HG02798 (cell line): ENCODE measurements around the gene SPTBN1.
"Not testable (repeated sequence)": the region's sequence is repeated elsewhere in the genome, so short reads cannot be mapped to it uniquely, and the experiment has no call there.

Experiments used
- ATAC-seq: cut with Tn5 transposase; IDR thresholded peaks from one replicate; pipeline ENCODE4 v1.9.1; 2021; ENCODE audit warnings: mild to moderate bottlenecking; ENCODE audit not compliant: unreplicated experiment, poor library complexity

SPTBN1 gene

DNA sequence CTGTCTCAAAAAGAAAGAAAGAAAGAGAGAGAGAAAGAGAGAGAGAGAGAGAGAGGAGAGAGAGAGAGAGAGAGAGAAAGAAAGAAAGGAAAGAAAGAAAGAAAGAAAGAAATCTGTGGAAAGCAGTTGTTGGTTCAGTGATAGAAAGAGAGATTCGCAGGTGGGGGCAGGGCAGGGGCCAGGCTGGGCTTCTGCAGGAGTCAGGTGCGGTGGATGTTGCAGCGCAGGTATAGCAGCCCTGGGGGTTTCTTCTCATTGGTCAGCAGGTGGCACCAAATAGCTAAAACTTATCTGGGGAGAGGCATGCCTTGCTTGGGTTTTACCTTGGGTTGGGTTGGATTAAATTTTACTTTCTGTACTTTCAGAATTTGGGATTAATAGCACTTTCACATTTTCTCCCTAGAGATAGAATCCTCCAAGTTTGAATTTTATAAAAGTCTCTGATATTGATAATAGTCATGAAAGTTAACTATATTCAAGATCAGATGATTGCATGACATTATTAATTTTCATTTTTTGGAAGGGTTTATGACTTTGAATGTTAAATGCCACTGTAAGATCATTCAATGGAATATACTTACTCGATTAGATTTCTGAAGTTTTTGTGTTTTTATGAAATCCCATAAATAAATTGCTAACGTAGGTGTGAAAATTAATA, 66.6 kb downstream of the SPTBN1 start:
- peak; percentile 80 for ATAC-seq

DNA sequence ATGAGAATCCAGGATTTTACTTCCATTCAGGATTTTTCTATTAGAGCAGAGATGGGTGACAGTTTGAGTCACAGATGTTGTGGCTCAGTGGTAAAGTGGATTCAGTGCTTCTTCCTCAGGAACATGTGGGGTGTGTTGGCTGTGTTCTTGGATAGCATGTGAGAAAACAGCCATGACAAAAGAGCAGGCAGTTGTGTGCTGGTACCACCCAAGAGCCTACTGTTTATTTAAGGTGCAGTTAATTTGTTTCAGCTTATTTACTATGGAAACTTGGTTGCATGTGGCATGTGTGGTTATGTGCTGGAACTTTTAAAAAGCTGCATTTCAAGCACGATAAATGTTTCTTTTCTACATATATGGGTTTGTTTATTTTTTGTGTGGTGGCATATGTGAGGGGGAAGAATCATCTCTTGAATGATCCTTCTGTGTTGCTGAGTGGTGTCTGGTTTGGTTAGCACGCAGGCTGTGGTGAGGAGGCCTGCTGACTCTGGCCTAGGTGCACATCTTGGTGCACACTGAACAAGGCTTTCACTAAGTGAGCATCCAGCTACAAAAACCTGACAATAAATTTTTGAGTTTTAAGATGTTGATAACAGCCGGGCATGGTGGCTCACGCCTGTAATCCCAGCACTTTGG, 67.3 kb downstream of the SPTBN1 start:
- no peak for ATAC-seq

DNA sequence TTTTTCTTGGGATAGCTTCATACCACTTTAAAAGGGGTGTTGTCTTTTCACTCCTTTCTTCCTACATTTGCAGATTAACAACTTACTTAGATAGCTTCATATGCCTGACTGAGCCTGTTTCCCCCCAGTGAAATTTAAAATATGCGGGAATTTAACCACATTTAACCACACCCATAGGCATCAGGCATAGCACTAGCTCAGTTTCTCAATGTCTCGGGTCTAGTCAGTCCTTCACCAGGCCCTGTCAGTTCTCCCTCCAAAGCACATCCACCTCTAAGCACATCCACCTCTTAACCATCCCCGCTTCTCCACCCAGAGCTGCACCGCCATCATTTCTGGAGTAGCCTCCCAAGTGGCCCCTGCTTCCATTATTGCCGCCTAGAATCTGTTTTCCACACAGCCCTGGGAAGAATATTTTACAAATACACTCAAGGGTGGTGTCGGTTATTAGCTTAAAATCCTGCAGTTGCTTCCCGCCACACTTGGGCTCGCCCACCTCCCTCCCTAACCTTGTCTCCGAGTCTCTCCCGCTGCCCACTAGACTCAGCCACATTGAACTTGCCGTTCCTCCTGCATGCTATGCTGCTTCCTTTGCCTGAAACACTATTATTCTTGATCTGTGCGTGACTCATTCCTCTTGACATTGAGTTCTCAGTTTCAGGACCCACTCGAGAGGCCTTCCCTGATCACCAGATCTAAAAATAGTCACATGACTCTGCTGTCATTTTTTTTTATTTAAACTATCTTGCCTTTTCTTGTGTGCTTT, 68.3 kb downstream of the SPTBN1 start:
- peak; percentile 70 for ATAC-seq

GRCh38 chr2:54525321-54525720, 69.2 kb downstream of the SPTBN1 start:
- ATAC-seq = no peak

- no peak for ATAC-seq
Measured at GRCh38 chr2:54526226-54526879, 70.2 kb downstream of the SPTBN1 start.

DNA sequence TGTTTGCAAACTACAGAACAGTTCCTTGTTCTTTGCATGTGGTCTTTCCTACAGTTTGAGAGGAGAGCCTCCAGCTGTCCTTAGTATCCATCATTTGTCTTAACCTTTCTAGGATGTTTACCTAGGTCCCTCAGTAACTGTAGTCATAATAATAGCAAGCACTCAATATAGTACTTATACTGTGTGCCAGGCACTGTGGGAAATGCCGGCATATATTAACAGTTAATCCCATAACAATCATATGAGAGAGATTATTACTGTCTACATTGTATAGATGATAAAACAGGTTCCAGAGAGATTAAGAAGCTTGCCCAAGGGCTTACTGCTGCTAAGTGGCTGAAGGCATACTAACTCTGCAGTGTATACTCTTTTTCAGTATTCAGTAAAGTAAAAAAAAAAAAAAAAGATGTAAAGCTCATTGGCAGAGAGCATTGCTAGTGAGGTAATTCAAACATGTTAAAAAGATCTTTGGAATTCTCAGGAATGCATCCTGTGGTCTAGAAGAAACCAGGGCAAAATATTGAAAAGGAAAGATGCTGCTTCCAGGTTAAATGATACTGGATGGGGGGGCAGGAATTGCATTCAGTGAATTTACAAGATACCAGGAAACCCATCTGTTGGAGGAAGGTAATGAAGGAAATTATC, 72.3 kb downstream of the SPTBN1 start:
- ATAC-seq = no peak

DNA sequence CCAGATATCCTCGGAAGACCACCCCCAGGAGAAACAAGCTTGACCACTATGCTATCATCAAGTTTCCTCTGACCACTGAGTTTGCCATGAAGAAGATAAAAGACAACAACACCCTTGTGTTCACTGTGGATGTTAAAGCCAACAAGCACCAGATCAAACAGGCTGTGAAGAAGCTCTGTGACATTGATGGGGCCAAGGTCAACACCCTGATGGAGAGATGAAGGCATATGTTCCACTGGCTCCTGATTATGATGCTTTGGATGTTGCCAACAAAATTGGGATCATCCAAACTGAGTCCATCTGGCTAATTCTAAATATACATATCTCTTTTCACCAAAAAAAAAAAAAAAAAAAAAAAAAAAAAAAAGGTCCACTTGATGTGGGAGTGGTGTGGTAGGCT, 73.4 kb downstream of the SPTBN1 start:
- ATAC-seq = not testable (repeated sequence)

GRCh38 chr2:54529935-54530334, 73.8 kb downstream of the SPTBN1 start:
- ATAC-seq = peak; percentile 63

DNA sequence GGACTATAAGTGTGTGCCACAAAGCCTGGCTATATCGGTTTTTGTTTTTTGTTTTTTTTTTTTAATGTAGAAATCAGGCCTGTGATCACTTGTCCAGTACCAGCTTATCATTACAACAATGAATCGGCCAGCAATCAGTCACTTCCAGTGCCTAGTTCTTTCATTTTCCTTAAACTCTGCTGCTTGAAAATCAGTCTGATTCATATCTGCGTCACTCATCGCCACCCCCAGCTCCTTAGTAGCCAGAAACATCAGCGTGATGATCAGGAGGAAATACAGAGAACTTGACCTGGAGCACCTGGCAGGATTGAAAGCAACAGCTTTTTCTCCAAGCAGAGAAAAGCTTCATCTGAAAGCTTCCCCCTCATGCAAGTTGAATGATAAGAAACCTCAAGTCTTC, 75.4 kb downstream of the SPTBN1 start:
- no peak for ATAC-seq

DNA sequence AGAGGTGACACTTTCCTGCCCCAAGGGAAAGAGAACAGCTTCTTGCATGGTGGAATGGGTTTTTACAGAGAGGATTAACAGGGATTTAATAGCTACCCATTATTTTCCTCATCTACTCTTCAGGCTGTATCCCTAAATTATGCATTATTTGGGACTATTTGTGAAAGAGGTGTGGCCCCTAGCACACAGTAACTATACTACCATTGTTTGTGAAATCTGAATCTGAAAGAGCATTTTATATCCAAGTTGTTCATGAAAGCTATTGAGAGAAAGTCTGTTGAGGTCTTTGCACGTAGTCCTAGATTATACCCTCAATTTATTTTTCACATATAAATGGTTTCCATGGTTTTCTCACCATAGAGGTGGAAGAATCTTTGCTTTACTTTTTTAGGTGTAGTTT, 78.1 kb downstream of the SPTBN1 start:
- no peak for ATAC-seq

DNA sequence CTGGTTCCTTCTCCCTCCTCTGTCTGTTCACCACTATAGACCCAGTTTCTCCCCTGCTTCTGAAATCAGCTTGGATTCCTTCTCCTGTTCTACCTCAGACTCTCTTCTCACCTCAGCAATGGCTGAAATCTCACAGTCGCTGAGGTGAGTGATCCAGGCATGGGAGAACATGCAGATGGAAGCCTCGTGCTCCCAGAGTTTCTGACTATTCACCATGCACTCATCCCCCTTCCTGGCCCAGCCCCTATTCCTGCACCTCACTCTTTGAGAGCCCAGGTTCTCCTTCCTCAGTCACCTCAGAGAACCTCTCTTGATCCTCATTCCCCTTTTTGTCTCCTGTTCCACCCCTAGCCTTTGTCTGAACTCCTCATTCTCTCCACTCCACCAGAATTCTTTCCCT, 78.5 kb downstream of the SPTBN1 start:
- ATAC-seq = no peak

DNA sequence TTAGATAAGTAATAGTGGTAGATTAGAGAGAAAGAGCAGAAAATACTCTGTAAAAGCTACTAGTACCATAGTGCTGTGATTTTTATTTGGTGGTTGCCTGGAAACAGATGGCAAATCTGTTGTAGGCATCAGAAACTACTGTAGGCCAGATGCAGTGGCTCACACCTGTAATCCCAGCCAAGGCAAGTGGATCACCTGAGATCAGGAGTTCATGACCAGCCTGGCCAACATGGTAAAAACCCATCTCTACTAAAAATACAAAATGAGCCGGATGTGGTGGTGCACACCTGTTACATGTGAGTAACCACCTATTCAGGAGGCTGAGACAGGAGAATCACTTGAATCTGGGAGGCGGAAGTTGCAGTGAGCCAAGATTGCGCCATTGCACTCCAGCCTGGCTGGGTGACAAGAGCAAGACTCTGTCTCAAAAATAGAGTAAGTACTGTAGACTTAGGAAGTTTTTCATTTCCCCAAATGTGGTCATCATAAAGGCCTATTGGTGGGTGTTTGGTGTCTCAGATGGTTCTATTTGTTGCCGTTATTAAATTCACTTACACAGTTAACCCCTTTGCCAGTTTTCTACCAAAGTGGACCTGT, 79.6 kb downstream of the SPTBN1 start:
- no peak for ATAC-seq

DNA sequence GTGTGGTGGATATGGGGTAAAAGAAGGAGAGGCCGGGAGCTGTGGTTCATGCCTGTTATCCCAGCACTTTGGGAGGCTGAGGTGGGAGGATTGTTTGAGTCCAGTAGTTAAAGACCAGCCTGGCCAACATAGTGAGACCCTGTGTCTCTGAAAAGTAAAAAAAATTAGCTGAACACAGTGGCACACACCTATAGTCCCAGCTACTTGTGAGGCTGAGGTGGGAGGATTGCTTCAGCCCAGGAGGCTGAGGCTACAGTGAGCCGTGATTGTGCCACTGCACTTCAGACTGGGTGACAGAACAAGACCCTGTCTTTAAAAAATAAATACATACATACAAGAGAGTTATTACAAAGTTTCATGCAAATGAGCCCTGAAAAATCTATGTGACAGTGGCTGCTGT, 80.6 kb downstream of the SPTBN1 start:
- no peak for ATAC-seq

DNA sequence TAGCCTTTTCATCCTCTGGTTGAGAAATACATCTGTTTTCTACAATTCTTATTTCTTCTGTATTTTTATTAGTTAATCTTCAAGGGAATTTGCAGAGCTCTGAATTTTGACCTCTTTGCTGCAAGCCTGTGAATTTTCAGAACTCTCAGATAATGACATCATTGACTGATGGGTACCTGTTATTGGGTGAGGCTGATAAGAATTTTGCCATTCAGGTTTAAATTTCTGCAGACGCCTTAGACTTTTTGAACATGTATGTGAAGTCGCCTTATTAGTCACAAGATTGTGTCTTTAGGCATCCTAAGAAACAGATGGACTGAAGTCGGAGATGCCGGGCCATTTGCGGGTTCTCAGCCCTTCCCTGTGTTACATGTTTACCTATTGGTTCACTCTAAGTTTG, 82.4 kb downstream of the SPTBN1 start:
- ATAC-seq = no peak

DNA sequence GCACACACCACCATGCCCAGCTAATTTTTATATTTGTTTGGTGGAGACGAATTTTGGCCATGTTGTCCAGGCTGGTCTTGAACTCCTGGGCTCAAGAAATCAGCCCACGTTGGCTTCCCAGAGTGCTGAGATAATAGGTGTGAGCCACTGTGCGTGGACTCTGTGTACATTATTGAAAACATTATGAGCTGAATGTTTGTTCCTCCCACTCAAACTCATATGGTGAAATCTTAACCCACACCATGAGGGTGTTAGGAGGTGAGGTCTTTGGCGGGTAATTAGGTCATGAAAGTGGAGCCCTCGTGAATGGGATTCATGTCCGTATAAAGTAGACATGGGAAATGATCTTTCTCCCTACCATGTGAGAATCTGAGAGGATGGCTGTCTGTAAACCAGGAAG, 83.6 kb downstream of the SPTBN1 start:
- ATAC-seq = no peak

GRCh38 chr2:54540194-54540593, 84.1 kb downstream of the SPTBN1 start:
- ATAC-seq = no peak

DNA sequence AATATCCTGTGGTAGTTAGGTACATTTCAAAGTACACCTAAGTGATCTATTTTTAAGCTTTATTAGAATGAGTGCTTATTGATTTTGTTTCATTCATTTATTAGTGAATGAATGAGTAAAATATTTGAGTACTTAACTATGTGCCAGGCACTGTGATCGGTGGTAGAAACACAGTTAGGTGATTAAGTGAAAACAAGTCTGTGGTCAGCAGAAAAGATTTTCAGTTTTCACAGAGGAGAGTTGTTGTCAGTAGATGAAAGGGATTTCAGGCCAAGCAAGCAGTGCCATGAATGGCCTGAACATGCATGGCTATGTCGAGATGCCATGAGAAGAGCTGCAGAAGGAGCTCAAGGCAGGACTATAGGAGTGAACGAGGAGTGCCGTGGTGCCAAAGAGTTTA, 85.9 kb downstream of the SPTBN1 start:
- ATAC-seq = peak; percentile 35

GRCh38 chr2:54543733-54544396, 87.7 kb downstream of the SPTBN1 start:
- no peak for ATAC-seq

DNA sequence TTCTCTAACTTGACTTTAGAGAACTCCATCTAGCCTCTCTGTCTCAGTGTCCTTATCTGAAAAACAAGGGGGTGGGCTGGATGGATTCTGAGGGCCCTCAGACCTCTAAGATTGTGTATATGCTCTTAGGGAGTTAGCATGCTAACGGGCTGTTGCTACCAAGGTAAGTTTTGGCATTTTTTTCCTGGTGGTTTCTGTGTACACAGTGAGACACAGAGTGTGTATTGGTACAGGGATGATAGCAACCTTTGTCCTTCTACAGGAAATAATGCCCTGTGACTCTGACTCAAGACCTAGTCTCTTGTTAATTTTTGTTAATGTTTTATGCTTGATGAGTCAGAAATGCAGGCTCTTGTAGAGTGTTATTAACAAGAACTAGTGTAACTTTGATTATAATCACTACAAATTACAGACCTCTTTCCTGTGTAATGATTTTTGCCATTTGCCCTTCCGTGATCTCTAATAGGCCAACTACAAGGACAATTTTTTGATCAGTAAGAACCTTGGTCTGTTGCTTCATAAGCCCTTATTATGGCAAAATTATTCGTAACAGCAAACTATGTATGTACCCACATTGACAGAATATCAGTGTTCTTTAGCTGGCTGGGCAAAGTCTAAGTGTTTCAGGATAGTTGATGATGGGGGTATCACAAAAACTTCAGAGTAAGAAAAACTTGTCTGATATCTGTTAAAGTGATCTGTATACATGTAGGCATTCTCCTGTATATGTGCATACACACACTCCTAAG, 89.7 kb downstream of the SPTBN1 start:
- peak; percentile 43 for ATAC-seq
